GM12864 (cell line): ENCODE data around the gene GRID1.

Experiments
- DNase-seq: peaks from one replicate; pipeline ENCODE4 v3.0.0-alpha.2; 2011; ENCODE audit warnings: low read depth
- H3K4me3 ChIP-seq: 2 replicates; pipeline ENCODE4 v1.5.1; 2011; ENCODE audit warnings: mild to moderate bottlenecking, low read depth, low read length, control low read depth
- TF ChIP-seq, protein P1 (sequence below): IDR thresholded peaks from 2 replicates; pipeline ENCODE4 v1.5.1; 2011; ENCODE audit warnings: low read depth, mild to moderate bottlenecking, moderate library complexity, low read length, control low read depth, inconsistent platforms; ENCODE audit errors: missing control alignments

GRID1 gene

DNA sequence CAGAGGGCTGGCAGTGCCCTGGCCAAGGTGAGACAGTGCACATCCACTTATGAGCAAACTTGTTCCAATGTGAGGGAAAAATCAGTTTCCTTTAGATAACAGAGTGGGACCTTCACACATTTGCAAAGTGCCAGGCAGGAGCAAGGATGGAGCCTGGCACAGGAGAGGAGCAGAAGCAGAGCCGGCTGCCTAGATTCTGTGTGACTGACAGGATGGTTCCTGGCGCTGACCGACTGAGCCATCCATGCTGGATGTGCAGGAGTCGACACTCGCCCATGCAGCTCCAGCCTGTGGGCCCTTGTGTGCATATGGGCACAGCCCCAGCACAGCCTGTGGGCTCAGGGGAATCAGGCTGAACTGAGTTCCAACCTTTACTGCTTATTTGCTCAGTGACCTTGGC is 346.5 kb downstream of the GRID1 start:
- TF ChIP-seq, protein P1, sequence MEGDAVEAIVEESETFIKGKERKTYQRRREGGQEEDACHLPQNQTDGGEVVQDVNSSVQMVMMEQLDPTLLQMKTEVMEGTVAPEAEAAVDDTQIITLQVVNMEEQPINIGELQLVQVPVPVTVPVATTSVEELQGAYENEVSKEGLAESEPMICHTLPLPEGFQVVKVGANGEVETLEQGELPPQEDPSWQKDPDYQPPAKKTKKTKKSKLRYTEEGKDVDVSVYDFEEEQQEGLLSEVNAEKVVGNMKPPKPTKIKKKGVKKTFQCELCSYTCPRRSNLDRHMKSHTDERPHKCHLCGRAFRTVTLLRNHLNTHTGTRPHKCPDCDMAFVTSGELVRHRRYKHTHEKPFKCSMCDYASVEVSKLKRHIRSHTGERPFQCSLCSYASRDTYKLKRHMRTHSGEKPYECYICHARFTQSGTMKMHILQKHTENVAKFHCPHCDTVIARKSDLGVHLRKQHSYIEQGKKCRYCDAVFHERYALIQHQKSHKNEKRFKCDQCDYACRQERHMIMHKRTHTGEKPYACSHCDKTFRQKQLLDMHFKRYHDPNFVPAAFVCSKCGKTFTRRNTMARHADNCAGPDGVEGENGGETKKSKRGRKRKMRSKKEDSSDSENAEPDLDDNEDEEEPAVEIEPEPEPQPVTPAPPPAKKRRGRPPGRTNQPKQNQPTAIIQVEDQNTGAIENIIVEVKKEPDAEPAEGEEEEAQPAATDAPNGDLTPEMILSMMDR, result no peak
- no peak overlapping the region for H3K4me3 ChIP-seq
- no peak for DNase-seq

DNA sequence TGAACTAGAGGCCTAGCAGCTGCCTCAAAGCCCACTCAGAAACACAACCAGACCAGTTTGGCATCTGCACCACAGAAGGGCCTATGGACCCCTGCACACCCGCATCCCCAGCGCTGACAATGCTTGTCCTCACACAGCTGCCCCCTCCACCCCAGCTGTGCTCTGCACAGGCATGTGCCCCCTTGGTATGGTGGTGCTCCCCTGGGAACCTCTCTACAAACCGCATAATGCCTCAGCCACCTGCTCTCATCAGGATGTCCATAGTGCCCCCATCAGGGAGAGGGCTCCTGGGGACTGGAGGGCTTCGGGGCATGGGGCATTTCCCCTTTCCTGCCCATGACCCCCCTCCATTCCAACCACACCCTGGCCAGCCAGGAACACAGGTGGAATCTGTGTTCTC is 347.5 kb downstream of the GRID1 start:
- no peak overlapping the region for H3K4me3 ChIP-seq
- TF ChIP-seq, protein P1, result no peak
- DNase-seq, result no peak

DNA sequence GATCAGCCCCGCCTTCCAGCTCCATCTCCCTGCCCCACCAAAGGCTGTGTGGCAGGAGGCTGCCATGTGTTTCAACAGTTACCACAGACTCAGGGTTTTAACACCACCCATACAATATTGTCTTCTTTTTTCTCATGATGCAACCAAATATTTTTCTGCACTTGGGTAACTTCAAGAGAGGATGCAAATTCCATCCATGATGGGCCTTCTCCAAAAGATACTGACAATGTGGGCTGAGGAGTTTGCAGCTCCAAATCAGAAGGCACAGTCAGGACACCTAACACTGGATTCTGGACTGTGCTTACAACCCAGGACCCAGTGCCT is 347.9 kb downstream of the GRID1 start:
- H3K4me3 ChIP-seq, result no peak overlapping the region
- no peak for DNase-seq
- TF ChIP-seq, protein P1, result no peak

DNA sequence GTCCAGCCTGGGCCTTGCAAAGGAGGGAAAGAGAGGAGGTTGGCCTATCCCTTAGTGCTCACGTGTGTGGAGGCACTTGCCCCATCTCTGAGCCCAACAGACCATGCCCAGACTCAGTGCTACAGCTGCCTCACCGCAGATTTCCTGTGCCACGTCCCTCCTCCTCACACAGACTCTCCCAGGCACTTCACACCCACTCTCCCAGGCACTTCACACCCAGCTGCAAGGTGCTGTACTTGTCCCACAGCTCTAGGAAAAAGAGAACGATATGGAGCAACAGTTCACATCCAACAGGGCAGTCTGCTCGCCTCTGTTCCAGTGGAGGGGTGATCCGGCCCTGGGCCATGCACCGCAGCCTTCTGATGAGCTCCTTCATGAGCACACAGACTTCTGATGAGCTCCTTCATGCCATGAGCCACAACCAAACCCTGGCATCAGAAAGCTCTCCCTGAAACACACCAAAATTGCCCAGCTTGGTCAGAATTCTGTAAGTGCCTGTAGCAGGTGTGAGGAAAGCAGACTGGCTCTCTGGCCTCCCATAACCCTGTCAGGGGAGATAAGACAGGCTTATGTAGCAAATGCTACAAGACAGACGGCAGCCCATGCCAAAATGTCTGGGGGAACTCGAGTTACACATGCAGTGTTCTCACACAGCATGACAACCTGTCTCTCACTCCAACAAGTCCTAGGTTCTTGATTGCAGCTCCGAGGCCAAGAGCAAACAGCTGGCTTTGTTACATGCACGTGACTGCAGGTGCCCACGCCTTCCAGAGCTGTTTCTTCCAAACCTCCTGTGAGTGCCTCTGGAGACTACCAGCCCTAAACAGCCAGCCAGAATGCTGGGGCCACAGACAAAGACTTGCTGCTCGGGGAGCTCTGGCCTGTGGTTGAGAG is 348.5 kb downstream of the GRID1 start:
- TF ChIP-seq, protein P1, result no peak
- DNase-seq, result no peak
- no peak overlapping the region for H3K4me3 ChIP-seq

DNA sequence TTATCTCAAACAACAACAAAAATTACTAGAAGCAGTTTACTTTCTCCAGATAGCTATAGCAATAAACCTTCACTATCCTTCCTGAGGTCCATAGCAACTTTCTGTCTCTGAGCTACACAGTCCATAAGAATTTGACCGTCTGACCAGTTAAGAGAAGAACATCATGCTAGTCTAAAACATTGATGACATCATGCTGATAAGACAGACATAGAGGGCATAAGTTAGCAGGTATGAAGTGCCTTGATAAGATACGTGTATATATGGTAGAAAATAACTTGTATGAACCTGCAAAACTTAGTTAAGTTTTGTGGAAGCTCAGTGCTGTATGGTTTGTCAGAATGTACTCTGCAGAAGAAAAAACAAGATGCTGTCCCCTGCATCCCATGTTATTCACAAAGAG is 353.0 kb downstream of the GRID1 start:
- TF ChIP-seq, protein P1, result no peak
- DNase-seq, result no peak
- no peak overlapping the region for H3K4me3 ChIP-seq

DNA sequence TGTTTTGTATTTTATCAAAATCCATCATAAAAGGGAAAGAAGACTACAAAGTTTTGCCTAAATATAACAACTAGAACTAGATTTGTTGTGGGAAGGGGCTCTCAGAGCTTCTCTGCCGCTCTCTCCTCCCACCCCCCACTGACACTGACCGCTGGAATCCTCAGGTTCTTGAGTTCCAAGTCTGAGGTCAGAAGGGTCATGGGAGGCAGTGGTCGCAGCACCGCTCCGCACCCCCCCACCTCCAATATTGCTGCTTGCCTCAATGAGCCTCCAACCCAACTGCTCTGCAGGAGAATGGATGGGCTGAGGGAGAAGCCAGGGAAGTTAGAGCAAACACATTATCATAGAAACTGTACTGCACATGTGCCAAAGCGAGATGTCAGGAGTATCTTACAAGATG is 359.4 kb downstream of the GRID1 start:
- DNase-seq, result no peak
- TF ChIP-seq, protein P1, result no peak
- H3K4me3 ChIP-seq, result no peak overlapping the region

DNA sequence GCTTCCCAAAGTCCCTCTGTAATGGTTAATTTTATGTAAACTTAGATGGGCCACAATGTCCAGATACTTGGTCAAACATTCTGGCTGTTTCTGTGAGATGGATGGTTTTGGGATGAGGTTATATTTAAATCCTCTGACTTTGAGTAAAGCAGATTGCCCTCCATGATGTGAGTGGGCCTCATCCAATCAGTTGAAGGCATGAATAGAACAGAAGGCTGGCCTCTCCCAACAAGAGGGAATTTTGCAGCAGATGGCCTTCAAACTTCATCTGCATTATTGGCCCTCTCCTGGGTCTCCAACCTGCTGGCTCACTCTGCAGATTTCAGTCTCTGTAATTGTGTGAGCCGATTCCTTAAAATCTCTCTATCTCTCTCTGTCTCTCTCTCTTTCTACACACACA is 362.3 kb downstream of the GRID1 start:
- TF ChIP-seq, protein P1, result no peak
- DNase-seq, result no peak
- no peak overlapping the region for H3K4me3 ChIP-seq
